ENCODE results near the gene MMS19.

MMS19 gene

GRCh38 chr10:97525683-97526110, 27.5 kb upstream of the MMS19 start:
- H3K4me3 ChIP-seq (ENCODE audit: low read depth, low read length) = no peak overlapping the region

- no peak overlapping the region for H3K4me3 ChIP-seq (ENCODE audit: low read depth, low read length)
Measured at GRCh38 chr10:97525086-97525485, 26.9 kb upstream of the MMS19 start.

GRCh38 chr10:97522937-97523336, 24.7 kb upstream of the MMS19 start:
- H3K4me3 ChIP-seq (ENCODE audit: low read depth, low read length) = no peak overlapping the region

GRCh38 chr10:97522071-97522470, 23.8 kb upstream of the MMS19 start:
- H3K4me3 ChIP-seq (ENCODE audit: low read depth, low read length) = no peak overlapping the region

- no peak overlapping the region for H3K4me3 ChIP-seq (ENCODE audit: low read depth, low read length)
Measured at GRCh38 chr10:97520978-97521761, 22.9 kb upstream of the MMS19 start.

GRCh38 chr10:97520520-97520919, 22.3 kb upstream of the MMS19 start:
- H3K4me3 ChIP-seq (ENCODE audit: low read depth, low read length) = no peak overlapping the region

GRCh38 chr10:97519342-97519741, 21.1 kb upstream of the MMS19 start:
- H3K4me3 ChIP-seq (ENCODE audit: low read depth, low read length) = no peak overlapping the region

- H3K4me3 ChIP-seq (ENCODE audit: low read depth, low read length) = no peak overlapping the region
Measured at GRCh38 chr10:97518301-97519043, 20.2 kb upstream of the MMS19 start.

- H3K4me3 ChIP-seq (ENCODE audit: low read depth, low read length) = no peak overlapping the region
Measured at GRCh38 chr10:97517778-97518300, 19.6 kb upstream of the MMS19 start.

- no peak overlapping the region for H3K4me3 ChIP-seq (ENCODE audit: low read depth, low read length)
Measured at GRCh38 chr10:97517096-97517750, 19.0 kb upstream of the MMS19 start.

- no peak overlapping the region for H3K4me3 ChIP-seq (ENCODE audit: low read depth, low read length)
Measured at GRCh38 chr10:97515271-97515978, 17.2 kb upstream of the MMS19 start.

- no peak overlapping the region for H3K4me3 ChIP-seq (ENCODE audit: low read depth, low read length)
Measured at GRCh38 chr10:97514344-97514743, 16.1 kb upstream of the MMS19 start.

- no peak overlapping the region for H3K4me3 ChIP-seq (ENCODE audit: low read depth, low read length)
Measured at GRCh38 chr10:97512993-97513392, 14.8 kb upstream of the MMS19 start.

- H3K4me3 ChIP-seq (ENCODE audit: low read depth, low read length) = no peak overlapping the region
Measured at GRCh38 chr10:97511711-97512440, 13.7 kb upstream of the MMS19 start.

- H3K4me3 ChIP-seq (ENCODE audit: low read depth, low read length) = no peak overlapping the region
Measured at GRCh38 chr10:97510686-97511085, 12.5 kb upstream of the MMS19 start.

- no peak overlapping the region for H3K4me3 ChIP-seq (ENCODE audit: low read depth, low read length)
Measured at GRCh38 chr10:97509120-97509680, 11.0 kb upstream of the MMS19 start.

GRCh38 chr10:97508342-97508741, 10.1 kb upstream of the MMS19 start:
- H3K4me3 ChIP-seq (ENCODE audit: low read depth, low read length) = no peak overlapping the region

GRCh38 chr10:97506199-97506991, 8.2 kb upstream of the MMS19 start:
- no peak overlapping the region for H3K4me3 ChIP-seq (ENCODE audit: low read depth, low read length)

GRCh38 chr10:97505152-97505551, 6.9 kb upstream of the MMS19 start:
- H3K4me3 ChIP-seq (ENCODE audit: low read depth, low read length) = no peak overlapping the region

Data from iPS-11a (cell line).